HL-60 (cell line): Measurements from ENCODE around the gene RABGAP1L.

Experiments
- DNase-seq, 2 experiments: peaks; one replicate each; pipeline ENCODE4 v3.0.0-alpha.2; 2010 to 2020; ENCODE audit warnings: low read depth in 1 of 2, low spot score in 1 of 2
- H3K27ac ChIP-seq: fragments of 250-450 bp; sonication (Bioruptor Pico); replicated peaks from 2 replicates; pipeline ENCODE4 v1.5.1; 2020; ENCODE audit warnings: mild to moderate bottlenecking, moderate library complexity
- H3K27me3 ChIP-seq: fragments of 250-450 bp; sonication (Bioruptor Pico); 2 replicates; pipeline ENCODE4 v1.5.1; 2021; ENCODE audit warnings: mild to moderate bottlenecking, moderate library complexity; ENCODE audit not compliant: insufficient read depth, poor library complexity, severe bottlenecking
- H3K4me3 ChIP-seq: replicated peaks from 2 replicates; pipeline ENCODE4 v1.5.1; 2011; ENCODE audit warnings: mild to moderate bottlenecking, control low read depth, low read length; ENCODE audit not compliant: insufficient read depth
- GABPA ChIP-seq: IDR thresholded peaks from 2 replicates; pipeline ENCODE4 v1.6.1; 2012; ENCODE audit warnings: low read depth
- POLR2AphosphoS5 ChIP-seq: IDR thresholded peaks from 2 replicates; pipeline ENCODE4 v1.6.1; 2012; ENCODE audit warnings: low read depth
- SPI1 ChIP-seq: IDR thresholded peaks from 2 replicates; pipeline ENCODE4 v1.6.1; 2012; ENCODE audit warnings: low read depth, mild to moderate bottlenecking, borderline replicate concordance
- TF ChIP-seq, protein P1 (sequence below): IDR thresholded peaks from 2 replicates; pipeline ENCODE4 v1.6.1; 2012; ENCODE audit warnings: low read depth; ENCODE audit not compliant: insufficient replicate concordance
- TF ChIP-seq, protein P2 (sequence below): IDR thresholded peaks from one replicate; pipeline ENCODE4 v1.5.1; 2011; ENCODE audit warnings: low read length, control low read depth, inconsistent platforms; ENCODE audit not compliant: insufficient read depth

The RABGAP1L gene

DNA sequence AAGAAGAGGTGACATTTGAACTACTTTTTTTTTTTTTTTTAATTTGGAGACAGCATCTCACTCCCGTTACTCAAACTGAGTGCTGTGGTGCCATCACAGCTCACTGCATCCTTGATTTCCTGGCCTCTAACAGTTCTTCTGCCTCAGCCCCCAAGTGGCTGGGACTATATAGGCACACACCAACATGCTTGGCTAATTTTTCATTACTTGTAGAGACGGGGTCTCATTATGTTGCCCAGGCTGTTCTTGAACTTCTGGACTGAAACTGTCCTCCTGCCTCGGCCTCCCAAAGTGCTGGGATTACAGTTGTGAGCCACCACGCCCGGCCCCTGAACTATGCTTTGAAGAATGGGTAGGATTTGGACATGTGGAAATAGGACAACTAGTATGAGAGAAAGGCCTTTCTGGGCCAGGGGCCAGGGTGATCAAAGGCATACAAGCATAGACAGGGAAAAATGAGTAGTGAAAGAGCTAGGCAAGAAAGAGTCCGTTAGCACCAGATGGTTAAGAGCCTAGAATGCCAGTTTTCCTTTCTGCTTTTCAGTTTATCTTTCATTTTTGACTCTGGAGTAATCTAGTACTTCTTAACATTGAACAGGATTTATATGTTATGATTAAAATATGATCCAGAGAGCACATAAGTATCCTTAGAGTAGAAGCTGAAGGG, 6.3 kb downstream of the RABGAP1L start:
- H3K4me3 ChIP-seq: no peak overlapping the region
- H3K27ac ChIP-seq: no peak overlapping the region
- no peaks in the 10 kb centered on the region for H3K27me3 ChIP-seq
- no peak for DNase-seq
- TF ChIP-seq POLR2AphosphoS5 (no peak), GABPA (no peak)
- TF ChIP-seq, protein P1, sequence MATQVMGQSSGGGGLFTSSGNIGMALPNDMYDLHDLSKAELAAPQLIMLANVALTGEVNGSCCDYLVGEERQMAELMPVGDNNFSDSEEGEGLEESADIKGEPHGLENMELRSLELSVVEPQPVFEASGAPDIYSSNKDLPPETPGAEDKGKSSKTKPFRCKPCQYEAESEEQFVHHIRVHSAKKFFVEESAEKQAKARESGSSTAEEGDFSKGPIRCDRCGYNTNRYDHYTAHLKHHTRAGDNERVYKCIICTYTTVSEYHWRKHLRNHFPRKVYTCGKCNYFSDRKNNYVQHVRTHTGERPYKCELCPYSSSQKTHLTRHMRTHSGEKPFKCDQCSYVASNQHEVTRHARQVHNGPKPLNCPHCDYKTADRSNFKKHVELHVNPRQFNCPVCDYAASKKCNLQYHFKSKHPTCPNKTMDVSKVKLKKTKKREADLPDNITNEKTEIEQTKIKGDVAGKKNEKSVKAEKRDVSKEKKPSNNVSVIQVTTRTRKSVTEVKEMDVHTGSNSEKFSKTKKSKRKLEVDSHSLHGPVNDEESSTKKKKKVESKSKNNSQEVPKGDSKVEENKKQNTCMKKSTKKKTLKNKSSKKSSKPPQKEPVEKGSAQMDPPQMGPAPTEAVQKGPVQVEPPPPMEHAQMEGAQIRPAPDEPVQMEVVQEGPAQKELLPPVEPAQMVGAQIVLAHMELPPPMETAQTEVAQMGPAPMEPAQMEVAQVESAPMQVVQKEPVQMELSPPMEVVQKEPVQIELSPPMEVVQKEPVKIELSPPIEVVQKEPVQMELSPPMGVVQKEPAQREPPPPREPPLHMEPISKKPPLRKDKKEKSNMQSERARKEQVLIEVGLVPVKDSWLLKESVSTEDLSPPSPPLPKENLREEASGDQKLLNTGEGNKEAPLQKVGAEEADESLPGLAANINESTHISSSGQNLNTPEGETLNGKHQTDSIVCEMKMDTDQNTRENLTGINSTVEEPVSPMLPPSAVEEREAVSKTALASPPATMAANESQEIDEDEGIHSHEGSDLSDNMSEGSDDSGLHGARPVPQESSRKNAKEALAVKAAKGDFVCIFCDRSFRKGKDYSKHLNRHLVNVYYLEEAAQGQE: no peak
- TF ChIP-seq, protein P2, sequence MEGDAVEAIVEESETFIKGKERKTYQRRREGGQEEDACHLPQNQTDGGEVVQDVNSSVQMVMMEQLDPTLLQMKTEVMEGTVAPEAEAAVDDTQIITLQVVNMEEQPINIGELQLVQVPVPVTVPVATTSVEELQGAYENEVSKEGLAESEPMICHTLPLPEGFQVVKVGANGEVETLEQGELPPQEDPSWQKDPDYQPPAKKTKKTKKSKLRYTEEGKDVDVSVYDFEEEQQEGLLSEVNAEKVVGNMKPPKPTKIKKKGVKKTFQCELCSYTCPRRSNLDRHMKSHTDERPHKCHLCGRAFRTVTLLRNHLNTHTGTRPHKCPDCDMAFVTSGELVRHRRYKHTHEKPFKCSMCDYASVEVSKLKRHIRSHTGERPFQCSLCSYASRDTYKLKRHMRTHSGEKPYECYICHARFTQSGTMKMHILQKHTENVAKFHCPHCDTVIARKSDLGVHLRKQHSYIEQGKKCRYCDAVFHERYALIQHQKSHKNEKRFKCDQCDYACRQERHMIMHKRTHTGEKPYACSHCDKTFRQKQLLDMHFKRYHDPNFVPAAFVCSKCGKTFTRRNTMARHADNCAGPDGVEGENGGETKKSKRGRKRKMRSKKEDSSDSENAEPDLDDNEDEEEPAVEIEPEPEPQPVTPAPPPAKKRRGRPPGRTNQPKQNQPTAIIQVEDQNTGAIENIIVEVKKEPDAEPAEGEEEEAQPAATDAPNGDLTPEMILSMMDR: no peak

DNA sequence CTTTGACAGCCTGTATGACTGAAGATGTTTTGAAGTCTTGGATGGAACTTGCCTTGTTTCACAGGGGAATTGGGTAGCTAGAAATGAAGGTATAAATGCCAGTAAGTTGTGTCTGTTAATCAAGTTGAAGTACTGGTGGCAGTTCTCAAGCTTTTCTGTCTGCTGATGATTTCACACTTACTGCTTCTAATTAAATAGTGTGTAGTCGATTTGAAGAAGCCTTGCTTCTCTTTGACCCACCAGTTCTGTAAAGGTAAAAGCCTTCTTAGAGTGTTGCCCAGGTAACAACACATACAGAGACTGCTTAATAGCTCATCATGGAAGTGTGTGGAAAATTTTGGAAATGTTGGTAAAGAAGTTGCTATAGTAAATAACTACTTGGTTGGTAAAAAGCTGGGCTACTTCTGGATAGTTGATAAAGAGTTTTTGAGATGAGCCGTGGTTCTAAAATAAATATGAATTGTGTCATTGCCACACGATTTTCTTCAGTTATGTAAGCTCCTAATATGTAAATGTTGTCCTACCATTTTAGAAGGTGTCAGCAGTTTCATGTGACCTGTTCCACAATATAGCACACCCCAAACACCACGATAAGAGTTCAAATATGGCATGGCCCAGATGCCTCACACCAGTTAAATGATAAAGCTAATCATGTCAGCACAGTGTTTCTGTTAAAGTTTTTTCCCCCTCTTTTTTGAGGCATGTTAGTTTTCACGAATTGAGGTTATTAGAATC, 7.4 kb downstream of the RABGAP1L start:
- no peak overlapping the region for H3K4me3 ChIP-seq
- no peaks in the 10 kb centered on the region for H3K27me3 ChIP-seq
- TF ChIP-seq SPI1: no peak
- no peak for TF ChIP-seq GABPA
- TF ChIP-seq, protein P1: no peak
- TF ChIP-seq POLR2AphosphoS5: no peak
- TF ChIP-seq, protein P2: no peak
- no peak overlapping the region for H3K27ac ChIP-seq
- DNase-seq: no peak

DNA sequence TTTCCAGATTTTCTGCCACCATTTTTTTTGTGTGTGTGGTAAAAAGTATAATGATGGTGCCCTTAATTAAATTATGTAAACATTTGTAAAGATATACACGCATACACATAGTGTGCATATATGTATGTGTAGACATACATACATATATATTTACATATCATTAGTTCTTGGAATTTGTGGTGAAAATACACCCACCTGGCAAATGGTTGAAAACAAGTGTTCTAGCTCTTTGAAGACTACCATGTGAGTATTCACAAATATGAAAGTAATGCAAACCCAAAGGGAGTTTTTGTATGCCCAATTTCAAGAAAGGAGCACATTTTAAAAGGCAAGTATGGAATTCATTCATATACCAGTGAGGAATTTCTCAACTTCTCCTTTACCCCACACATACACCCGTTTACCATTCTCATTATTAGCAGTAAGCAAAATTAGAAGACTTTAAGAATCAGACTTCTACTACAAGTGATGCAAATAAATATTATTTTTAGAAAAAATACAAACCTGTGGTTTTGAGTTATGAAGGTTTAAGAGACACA, 8.0 kb downstream of the RABGAP1L start:
- no peaks in the 10 kb centered on the region for H3K27me3 ChIP-seq
- TF ChIP-seq, protein P1: no peak
- no peak for TF ChIP-seq SPI1
- no peak for TF ChIP-seq POLR2AphosphoS5
- no peak for TF ChIP-seq GABPA
- TF ChIP-seq, protein P2: no peak
- no peak overlapping the region for H3K4me3 ChIP-seq
- DNase-seq: no peak
- no peak overlapping the region for H3K27ac ChIP-seq
